HCT116 (cell line): ENCODE results near the gene FBXO30. TPM values are rescaled to one million over a fixed set of nuclear protein-coding genes. Genes with fewer than 3 reads are reported as not detected.

Experiments
- ATAC-seq: fragments of 200-7000 bp; cut with Tn5 transposase; 2 replicates; pipeline ENCODE4 v1.9.1; 2020; ENCODE audit warnings: mild to moderate bottlenecking, moderate library complexity
- BruUV-seq: library from RNA; stranded (reverse); fragments of 400-500 nt; replicated peaks from 2 replicates; lab custom pipeline; 2021; lab: Mats Ljungman, UMichigan
- CTCF ChIA-PET: fragments of 300-600 bp; sonication (Branson Sonifier 250); formaldehyde crosslinking; loops from one replicate; lab custom pipeline; 2021; ENCODE audit warnings: antibody characterized with exemption; lab: Charles Lee
- POLR2A ChIA-PET: fragments of 300-600, 350-600 bp; sonication (Branson Sonifier 250); formaldehyde crosslinking; loops from one replicate; lab custom pipeline; 2021; ENCODE audit warnings: antibody characterized with exemption; lab: Charles Lee
- RAD21 ChIA-PET, 2 experiments: fragments of 300-600 bp; sonication (Branson Sonifier 250); formaldehyde crosslinking; loops; one replicate each; lab custom pipeline; 2023; ENCODE audit warnings: low total read pairs in 2 of 2; ENCODE audit not compliant: uncharacterized antibody in 2 of 2, unreplicated experiment in 2 of 2, low non-redundant PET in 1 of 2; lab: Charles Lee
- DNase-seq: peaks from one replicate; pipeline ENCODE4 v3.0.0-alpha.2; 2010; ENCODE audit warnings: low read depth, low spot score
- H2AFZ ChIP-seq: fragments of 200-600 bp; shearing (Covaris generic), sonication (generic); 2 replicates; pipeline ENCODE4 v1.6.1; 2017; ENCODE audit warnings: low read depth, mixed run types, mixed read lengths, antibody characterized with exemption, low read length; ENCODE audit not compliant: poor library complexity, severe bottlenecking
- H3K27ac ChIP-seq: 2 replicates; pipeline ENCODE4 v1.5.1; 2012; ENCODE audit warnings: low read depth, low read length
- H3K27me3 ChIP-seq: fragments of 200-600 bp; sonication (generic); 2 replicates; pipeline ENCODE4 v1.6.1; 2016; ENCODE audit warnings: mixed run types, low read length, mixed read lengths; ENCODE audit not compliant: insufficient read depth
- H3K36me3 ChIP-seq, 2 experiments: fragments of 200-500 bp in 1 of 2; fragments of 200-600 bp in 1 of 2; sonication (Bioruptor generic) in 1 of 2; sonication (generic) in 1 of 2; 2 replicates each; pipeline versions ENCODE4 v1.5.1 to v1.6.1; 2014 to 2016; ENCODE audit warnings: low read length in 2 of 2, inconsistent platforms in 1 of 2, mixed read lengths in 1 of 2, mixed run types in 1 of 2; ENCODE audit not compliant: insufficient read depth in 2 of 2, control insufficient read depth in 1 of 2
- H3K4me1 ChIP-seq, 2 experiments: fragments of 200-600 bp in 1 of 2; sonication (generic) in 1 of 2; 2 replicates each; pipeline versions ENCODE4 v1.5.1 to v1.6.1; 2012 to 2017; ENCODE audit warnings: low read length in 2 of 2, inconsistent platforms in 1 of 2, mild to moderate bottlenecking in 1 of 2, mixed read lengths in 1 of 2, mixed run types in 1 of 2, moderate library complexity in 1 of 2; ENCODE audit not compliant: insufficient read depth in 2 of 2, control insufficient read depth in 1 of 2
- H3K4me2 ChIP-seq: fragments of 200-600 bp; sonication (generic); 2 replicates; pipeline ENCODE4 v1.6.1; 2017; ENCODE audit warnings: mixed run types, low read length, mixed read lengths
- H3K4me3 ChIP-seq, 2 experiments: fragments of 200-600 bp in 1 of 2; sonication (generic) in 1 of 2; replicated peaks in 1 of 2; 2 replicates each; pipeline ENCODE4 v1.5.1; 2011 to 2016; ENCODE audit warnings: low read length in 2 of 2, control low read depth in 1 of 2, low read depth in 1 of 2, mild to moderate bottlenecking in 1 of 2, mixed read lengths in 1 of 2, mixed run types in 1 of 2
- H3K79me2 ChIP-seq: fragments of 200-600 bp; sonication (generic); 2 replicates; pipeline ENCODE4 v1.6.1; 2017; ENCODE audit warnings: mild to moderate bottlenecking, mixed run types, low read length, moderate library complexity, mixed read lengths; ENCODE audit not compliant: insufficient read depth
- H3K9ac ChIP-seq: fragments of 200-600 bp; sonication (generic); 2 replicates; pipeline ENCODE4 v1.6.1; 2016; ENCODE audit warnings: low read length, mixed read lengths
- H3K9me2 ChIP-seq: fragments of 200-600 bp; sonication (generic), shearing (Covaris generic); 2 replicates; pipeline ENCODE4 v1.6.1; 2017; ENCODE audit warnings: mixed run types, mild to moderate bottlenecking, moderate library complexity; ENCODE audit not compliant: insufficient read depth
- H3K9me3 ChIP-seq, 2 experiments: fragments of 200-500 bp in 1 of 2; fragments of 200-600 bp in 1 of 2; sonication (Bioruptor generic) in 1 of 2; sonication (generic) in 1 of 2; 2 replicates each; pipeline ENCODE4 v1.6.1; 2014 to 2017; ENCODE audit warnings: low read length in 2 of 2, mixed read lengths in 2 of 2, inconsistent platforms in 1 of 2, low read depth in 1 of 2, mild to moderate bottlenecking in 1 of 2, mixed run types in 1 of 2, moderate library complexity in 1 of 2; ENCODE audit not compliant: control insufficient read depth in 1 of 2, insufficient read depth in 1 of 2
- H4K20me1 ChIP-seq: fragments of 200-600 bp; sonication (generic), shearing (Covaris generic); 2 replicates; pipeline ENCODE4 v1.6.1; 2017; ENCODE audit warnings: mixed run types, mild to moderate bottlenecking, moderate library complexity; ENCODE audit not compliant: insufficient read depth
- CBX3 ChIP-seq: IDR thresholded peaks from 2 replicates; pipeline ENCODE4 v1.6.1; 2012; ENCODE audit warnings: low read depth
- CTCF ChIP-seq, 3 experiments: fragments of 200-600 bp in 1 of 3; sonication (generic) in 1 of 3; IDR thresholded peaks in 2 of 3; conservative IDR thresholded peaks in 1 of 3; 2 replicates each; pipeline ENCODE4 v1.5.1; 2012 to 2017; ENCODE audit warnings: low read depth in 2 of 3, low read length in 2 of 3, antibody characterized with exemption in 1 of 3, borderline replicate concordance in 1 of 3, control low read depth in 1 of 3, mild to moderate bottlenecking in 1 of 3, mixed read lengths in 1 of 3, mixed run types in 1 of 3, moderate library complexity in 1 of 3; ENCODE audit not compliant: insufficient read depth in 1 of 3
- RAD21 ChIP-seq: IDR thresholded peaks from 2 replicates; pipeline ENCODE4 v1.6.1; 2012; ENCODE audit warnings: low read depth, mild to moderate bottlenecking
- REST ChIP-seq: IDR thresholded peaks from 2 replicates; pipeline ENCODE4 v1.6.1; 2012; ENCODE audit warnings: low read depth
- SIN3A ChIP-seq: IDR thresholded peaks from 2 replicates; pipeline ENCODE4 v1.6.1; 2012; ENCODE audit warnings: low read depth
- YY1 ChIP-seq: IDR thresholded peaks from 2 replicates; pipeline ENCODE4 v1.6.1; 2011; ENCODE audit warnings: low read length, low read depth, moderate library complexity, mild to moderate bottlenecking; ENCODE audit not compliant: insufficient replicate concordance; ENCODE audit errors: extremely low read depth
- ZBTB33 ChIP-seq: IDR thresholded peaks from 2 replicates; pipeline ENCODE4 v1.6.1; 2011; ENCODE audit warnings: mild to moderate bottlenecking, low read length, moderate library complexity; ENCODE audit not compliant: insufficient replicate concordance; ENCODE audit errors: extremely low read depth
- intact Hi-C: fragments of 100-400 bp; cut with micrococcal nuclease; formaldehyde crosslinking; loops from 2 replicates; pipeline ENCODE4 v1.10.0; 2022
- total RNA-seq: library from RNA; stranded (reverse); gene quantifications from one replicate; pipeline ENCODE4 v1.2.1, GENCODE V29; 2021; ENCODE audit not compliant: unreplicated experiment

Gene FBXO30
- total RNA-seq, 1 experiment from 2014 or later, result 9.1 TPM

GRCh38 chr6:145839653-145840052, 25.1 kb upstream of the FBXO30 start:
- H3K9me3 ChIP-seq, result no peaks in the 10 kb centered on the region
- no peak for TF ChIP-seq CBX3
- no peak for TF ChIP-seq ZBTB33
- no peak for TF ChIP-seq REST
- no peak for TF ChIP-seq CTCF (IDR thresholded peaks at IDR 0.05 in 2 of 3, conservative IDR thresholded peaks at IDR 0.05 in 1 of 3; ENCODE audit: borderline replicate concordance in 1 of 3, insufficient read depth in 1 of 3, low read depth in 2 of 3, low read length in 2 of 3)
- TF ChIP-seq SIN3A, result no peak
- TF ChIP-seq YY1, result no peak
- no peak for TF ChIP-seq RAD21
- TF ChIP-seq, all 23 proteins: peak for 0
- Histone ChIP-seq H3K79me2 (no peaks in the 10 kb centered on the region), H3K4me2 (no peak overlapping the region), H3K4me1 (peaks cover 0 to 4% of the 10 kb centered on the region in 2 experiments; a peak in 1 of 4 replicates), H4K20me1 (no peaks in the 10 kb centered on the region), H3K36me3 (no peaks in the 10 kb centered on the region), H3K9me2 (no peaks in the 10 kb centered on the region; the same call in 1 of the 2 replicates), H3K9ac (no peak overlapping the region), H2AFZ (no peak overlapping the region), H3K27ac (no peak overlapping the region), H3K27me3 (no peaks in the 10 kb centered on the region), H3K4me3 (no peak overlapping the region)
- no TSS peak for BruUV-seq
- CTCF ChIA-PET, result no interaction called here
- ATAC-seq (no peak), DNase-seq (no peak)
- POLR2A ChIA-PET, result no interaction called here
- intact Hi-C loops, result no loop called here
- RAD21 ChIA-PET, result no interaction called here
